Tibial artery (tissue), 4 donors: ENCODE measurements around the gene METTL24.
A peak's percentile ranks its signal among the peaks of the same experiment; 100 is the strongest.

Experiments used
- DNase-seq, 2 donors: peaks; one replicate each; pipeline ENCODE4 v3.0.0-alpha.2; 2019
- H3K27ac ChIP-seq, 2 donors: fragments of 200-600 bp; sonication (generic) in 1 of 2; 1 replicate in 1 of 2; 2 replicates in 1 of 2; pipeline ENCODE4 v1.5.1; 2018 to 2019; ENCODE audit warnings: mild to moderate bottlenecking in 1 of 2
- H3K27me3 ChIP-seq, 2 donors: fragments of 200-600 bp; sonication (generic) in 1 of 2; one replicate each; pipeline versions ENCODE4 v1.5.1 to v1.6.0; 2016 to 2019
- H3K36me3 ChIP-seq, 3 donors: fragments of 200-600 bp; sonication (generic) in 2 of 3; one replicate each; pipeline ENCODE4 v1.5.1; 2016 to 2019; ENCODE audit warnings: mild to moderate bottlenecking in 2 of 3
- H3K4me1 ChIP-seq, 4 donors: fragments of 200-600 bp; sonication (generic) in 2 of 4; 1 replicate in 3 of 4; 2 replicates in 1 of 4; pipeline ENCODE4 v1.5.1; 2016 to 2019
- H3K4me3 ChIP-seq, 2 donors: fragments of 200-600 bp; sonication (generic) in 1 of 2; 1 replicate in 1 of 2; 2 replicates in 1 of 2; pipeline ENCODE4 v1.5.1; 2018 to 2019; ENCODE audit warnings: mild to moderate bottlenecking in 2 of 2
- H3K9me3 ChIP-seq, 3 donors: fragments of 200-600 bp; sonication (generic) in 1 of 3; one replicate each; pipeline ENCODE4 v1.5.1; 2016 to 2019
- CTCF ChIP-seq, 2 experiments: fragments of 200-600 bp in 1 of 2; fragments of 450-650 bp in 1 of 2; IDR thresholded peaks; one replicate each; pipeline ENCODE4 v1.5.1; 2017 to 2019; ENCODE audit warnings: antibody characterized with exemption in 2 of 2, mild to moderate bottlenecking in 1 of 2, moderate library complexity in 1 of 2
- intact Hi-C: fragments of 100-400 bp; cut with DNase I; formaldehyde crosslinking; loops from one replicate; pipeline ENCODE4 v1.15.0; 2023; ENCODE audit warnings: low total_unique reads

Gene METTL24

GRCh38 chr6:110331390-110331789 lies 26.8 kb downstream of the METTL24 start:
- intact Hi-C loops = no loop called here
- DNase-seq = no peak
- H3K4me3 ChIP-seq = no peak overlapping the region
- H3K9me3 ChIP-seq = no peaks in the 10 kb centered on the region
- H3K27ac ChIP-seq = peak overlapping the region in 1 of 2 donors; percentile 18
- H3K36me3 ChIP-seq = no peaks in the 10 kb centered on the region
- no peak for TF ChIP-seq CTCF (IDR thresholded peaks at IDR 0.05)
- no peaks in the 10 kb centered on the region for H3K27me3 ChIP-seq
- peaks cover 0 to 58% (median 13%) of the 10 kb centered on the region in 4 donors for H3K4me1 ChIP-seq

DNA sequence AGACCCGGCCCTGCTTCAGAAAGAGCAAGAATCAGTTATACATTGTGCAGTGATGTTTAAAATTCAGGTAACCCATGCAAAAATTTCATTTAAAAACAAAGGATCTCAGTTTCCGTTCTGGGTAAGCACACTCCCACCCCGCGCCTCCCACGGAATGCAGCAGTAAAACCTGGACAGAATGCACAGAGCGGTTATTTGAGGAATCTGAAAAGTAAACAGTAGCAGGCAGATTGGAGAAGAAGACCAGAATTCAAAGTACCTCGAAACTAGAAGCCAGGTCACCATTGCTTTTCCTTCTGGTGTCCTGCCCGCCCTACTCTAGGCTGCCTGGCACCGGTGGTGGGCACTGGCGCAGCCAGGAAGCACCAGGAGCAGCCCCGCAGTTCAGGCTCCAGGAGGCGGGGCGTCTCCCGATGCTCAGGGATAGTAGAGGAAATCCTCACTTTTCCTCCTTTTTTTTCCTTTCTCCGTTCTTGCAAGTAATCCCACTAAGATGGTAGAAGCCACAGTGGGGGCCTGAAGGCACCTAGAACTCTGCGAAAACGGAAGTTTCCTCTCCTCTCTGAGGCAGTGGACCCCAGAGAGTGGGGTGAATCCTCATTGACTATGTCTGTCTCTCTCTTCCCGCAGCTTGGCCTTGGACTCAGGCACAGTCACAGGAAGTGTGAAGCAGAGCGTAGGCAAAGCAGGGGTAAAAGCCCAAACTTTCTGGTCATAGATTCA lies 28.3 kb downstream of the METTL24 start:
- Histone ChIP-seq H3K9me3 (no peaks in the 10 kb centered on the region), H3K27me3 (no peaks in the 10 kb centered on the region), H3K4me3 (peak overlapping the region; percentile 39 to 40), H3K36me3 (no peaks in the 10 kb centered on the region), H3K4me1 (peaks cover 0 to 67% (median 22%) of the 10 kb centered on the region in 4 donors), H3K27ac (peak overlapping the region; percentile 57 to 72)
- intact Hi-C loops = no loop called here
- no peak for TF ChIP-seq CTCF (IDR thresholded peaks at IDR 0.05)
- no peak for DNase-seq

DNA sequence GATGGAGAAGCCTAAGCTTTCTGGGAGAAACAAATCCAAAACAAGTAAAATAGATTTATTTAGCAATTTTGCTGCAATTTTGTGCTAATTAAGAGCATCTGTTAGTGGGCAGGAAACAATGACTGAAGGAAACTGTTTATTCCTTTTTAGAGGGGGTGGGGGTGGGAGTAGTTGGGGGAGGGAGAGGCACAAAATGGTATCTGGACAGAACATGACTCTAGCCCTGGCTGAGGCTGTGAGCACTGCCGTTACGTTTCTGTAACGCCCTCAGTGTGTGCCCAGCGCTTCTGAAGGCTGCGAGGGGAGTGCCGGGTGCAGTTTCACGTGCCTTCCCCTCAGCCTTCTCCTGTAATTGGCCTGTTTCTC lies 28.8 kb downstream of the METTL24 start:
- no peak for TF ChIP-seq CTCF (IDR thresholded peaks at IDR 0.05)
- Histone ChIP-seq H3K27ac (peak overlapping the region; percentile 57 to 72), H3K4me1 (peaks cover 0 to 67% (median 25%) of the 10 kb centered on the region in 4 donors), H3K4me3 (peak overlapping the region; percentile 39 to 40), H3K9me3 (no peaks in the 10 kb centered on the region), H3K27me3 (no peaks in the 10 kb centered on the region), H3K36me3 (no peaks in the 10 kb centered on the region)
- no peak for DNase-seq
- intact Hi-C loops = no loop called here

DNA sequence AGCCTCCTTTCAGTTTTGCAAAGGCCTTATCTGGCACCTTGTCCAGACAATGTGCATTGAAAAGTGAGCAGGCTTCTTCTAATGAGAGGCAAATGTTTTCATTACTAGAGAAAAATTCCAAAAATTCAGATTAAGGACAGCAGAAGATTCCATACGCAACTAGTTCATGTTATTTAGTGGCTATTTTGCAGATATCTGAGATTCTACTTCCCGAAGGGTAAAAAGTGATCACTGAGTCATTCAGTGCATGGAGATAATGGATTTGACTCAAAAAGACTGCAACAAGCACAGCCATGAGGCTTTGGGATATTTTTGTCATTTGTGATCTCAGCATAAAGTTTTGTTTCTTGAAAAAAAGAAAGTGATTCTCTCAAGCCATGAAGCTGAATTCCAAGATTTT lies 29.9 kb downstream of the METTL24 start:
- DNase-seq = no peak
- H3K9me3 ChIP-seq = no peaks in the 10 kb centered on the region
- H3K4me1 ChIP-seq = peaks cover 0 to 67% (median 26%) of the 10 kb centered on the region in 4 donors
- TF ChIP-seq CTCF (IDR thresholded peaks at IDR 0.05) = no peak
- no peak overlapping the region for H3K4me3 ChIP-seq
- no peaks in the 10 kb centered on the region for H3K27me3 ChIP-seq
- no peaks in the 10 kb centered on the region for H3K36me3 ChIP-seq
- peak overlapping the region; percentile 57 to 72 for H3K27ac ChIP-seq
- intact Hi-C loops = no loop called here

- no peaks in the 10 kb centered on the region for H3K36me3 ChIP-seq
- peak overlapping the region in 1 of 2 donors; percentile 39 for H3K27ac ChIP-seq
- no peak for DNase-seq
- intact Hi-C loops = no loop called here
- no peak for TF ChIP-seq CTCF (IDR thresholded peaks at IDR 0.05)
- H3K4me3 ChIP-seq = no peak overlapping the region
- H3K27me3 ChIP-seq = no peaks in the 10 kb centered on the region
- H3K4me1 ChIP-seq = peaks cover 0 to 67% (median 26%) of the 10 kb centered on the region in 4 donors
- H3K9me3 ChIP-seq = no peaks in the 10 kb centered on the region
These were observed 30.8 kb downstream of the METTL24 start for GRCh38 chr6:110327391-110327790.
